Ramos (cell line): Measurements from ENCODE around the gene TCF4.

ENCODE experiments used
- in situ Hi-C: fragments of 300-500 bp; cut with MboI; formaldehyde crosslinking; loops from one replicate; pipeline ENCODE4 v1.14.3; 2022; ENCODE audit warnings: low sequenced_read_pairs; ENCODE audit not compliant: unreplicated experiment

TCF4 gene

DNA sequence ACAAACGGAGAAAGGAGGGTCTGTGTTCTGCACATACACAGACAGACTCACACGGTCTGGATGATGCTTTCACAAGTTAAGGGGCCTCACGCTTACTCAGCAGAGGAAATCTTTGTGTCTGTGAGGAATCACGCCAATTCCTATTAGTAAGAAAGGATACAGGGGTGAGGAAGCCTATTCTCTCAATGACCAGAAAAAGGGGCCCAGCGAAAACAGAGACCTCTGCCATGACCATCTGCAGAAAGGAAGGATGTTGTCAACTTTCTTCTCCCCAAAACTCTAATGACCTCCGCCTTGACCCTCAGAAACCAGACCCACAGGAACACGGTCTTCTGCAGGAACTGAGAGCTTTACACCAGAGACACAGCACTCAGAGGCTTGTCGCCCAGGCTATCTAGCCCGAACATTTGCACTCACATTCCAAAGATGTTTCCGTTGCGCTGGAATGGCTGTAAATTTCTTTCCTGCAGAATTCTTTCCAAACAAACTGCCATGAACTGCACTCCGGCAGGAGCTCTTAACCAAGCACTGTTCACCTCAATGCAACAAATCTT lies 186.3 kb downstream of the TCF4 start:
- in situ Hi-C loops: no loop called here

DNA sequence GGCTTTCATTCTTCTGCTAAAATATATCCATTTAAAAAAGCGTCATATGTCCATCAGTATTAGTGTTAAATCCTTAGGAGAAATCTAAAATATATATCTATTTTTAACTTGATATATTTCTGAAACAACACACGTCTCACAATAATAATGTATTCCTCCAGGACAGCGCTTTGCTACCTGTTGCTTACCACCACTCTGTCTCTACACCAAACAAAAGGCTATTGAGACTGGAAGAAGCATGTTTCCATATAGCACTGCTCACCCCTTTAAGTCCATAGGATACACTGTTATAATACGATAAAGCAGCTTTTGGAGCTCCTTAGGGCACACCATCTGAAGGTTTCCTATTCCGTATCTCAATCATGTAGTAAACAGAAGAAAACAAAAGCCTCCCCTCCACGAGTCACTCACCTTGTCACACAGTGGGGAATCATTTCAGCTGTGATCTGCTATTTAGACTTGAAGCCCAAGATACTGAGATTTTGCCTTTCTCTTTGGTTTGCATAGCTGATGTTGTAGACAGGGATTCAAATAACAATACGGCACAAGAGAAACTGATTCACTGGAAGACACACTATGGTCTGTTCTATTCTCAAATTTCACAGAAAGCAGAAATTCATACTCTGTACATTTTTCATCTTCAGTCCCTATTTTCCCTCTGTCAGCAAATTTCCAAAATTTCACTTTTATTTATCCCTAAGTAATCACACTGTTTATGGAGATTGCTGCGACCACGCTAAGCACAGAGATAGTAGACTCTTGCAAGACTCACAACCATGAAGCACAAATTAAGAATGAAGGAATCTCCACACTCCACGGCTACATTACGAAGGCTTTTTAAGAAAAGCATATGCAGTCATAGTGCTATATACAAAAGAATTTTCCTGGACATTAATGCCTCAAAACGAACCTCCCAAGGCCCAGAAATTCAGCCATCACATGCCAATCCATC lies 187.1 kb downstream of the TCF4 start:
- in situ Hi-C loops: no loop called here

DNA sequence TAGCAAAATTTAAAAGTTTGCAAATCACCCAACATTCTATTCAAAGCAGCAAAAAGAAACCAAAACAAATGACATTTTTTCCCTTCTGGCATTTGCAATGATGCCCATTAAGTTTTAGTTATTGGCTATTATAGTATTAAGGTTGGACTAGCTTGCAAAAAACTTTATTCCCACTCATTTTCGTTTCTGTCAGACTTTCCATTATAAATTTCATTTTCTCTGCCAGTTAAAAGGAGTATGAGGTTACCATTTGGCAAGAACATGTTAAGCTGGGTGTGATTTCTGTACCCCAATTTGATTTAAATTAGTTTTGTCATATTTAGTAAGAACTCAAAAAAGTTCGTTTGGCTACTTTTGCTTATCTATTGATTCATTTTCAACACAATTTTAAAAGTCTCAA lies 187.9 kb downstream of the TCF4 start:
- in situ Hi-C loops: no loop called here

DNA sequence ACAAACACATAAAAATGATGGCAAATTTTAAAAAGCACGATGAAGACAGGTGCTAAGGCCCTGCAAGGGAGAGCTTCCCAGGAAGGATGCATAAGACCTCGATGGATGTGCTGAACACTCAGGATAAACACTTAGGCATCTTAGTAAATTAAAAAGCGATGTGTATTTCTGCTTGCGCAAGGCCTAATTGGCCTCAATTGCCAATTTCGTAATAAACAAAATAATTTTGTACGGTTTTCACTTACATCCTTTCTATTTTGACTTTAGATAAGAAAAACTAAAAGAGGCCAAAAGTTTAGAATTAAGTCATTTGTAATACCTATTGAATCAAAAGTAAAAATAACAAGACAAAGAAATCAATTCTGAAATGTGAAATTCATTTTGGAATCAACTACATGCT lies 189.1 kb downstream of the TCF4 start:
- in situ Hi-C loops: loop anchor here (10.0 kb wide), 1 partner anchor 386 kb away; no protein-coding TSS in a partner anchor

DNA sequence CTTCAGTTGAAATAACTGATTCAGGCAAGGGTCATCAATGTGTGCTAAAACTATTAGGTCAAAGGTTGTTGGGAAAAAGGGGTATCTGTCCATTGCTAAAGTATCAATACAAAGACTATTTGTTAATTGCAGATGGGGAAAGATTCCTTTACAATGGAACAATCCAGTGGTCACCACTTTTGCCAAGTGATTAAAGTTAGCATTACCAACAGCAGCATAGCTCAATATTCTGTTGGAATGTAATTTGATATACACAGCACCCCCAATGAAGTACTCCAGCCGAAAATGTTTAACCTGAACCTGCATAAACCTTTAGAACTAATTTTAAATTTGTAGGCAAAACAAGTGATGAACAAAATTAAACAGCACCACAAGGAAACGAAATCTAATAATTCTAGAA lies 191.0 kb downstream of the TCF4 start:
- in situ Hi-C loops: loop anchor here (10.0 kb wide), 1 partner anchor 388 kb away; no protein-coding TSS in a partner anchor

DNA sequence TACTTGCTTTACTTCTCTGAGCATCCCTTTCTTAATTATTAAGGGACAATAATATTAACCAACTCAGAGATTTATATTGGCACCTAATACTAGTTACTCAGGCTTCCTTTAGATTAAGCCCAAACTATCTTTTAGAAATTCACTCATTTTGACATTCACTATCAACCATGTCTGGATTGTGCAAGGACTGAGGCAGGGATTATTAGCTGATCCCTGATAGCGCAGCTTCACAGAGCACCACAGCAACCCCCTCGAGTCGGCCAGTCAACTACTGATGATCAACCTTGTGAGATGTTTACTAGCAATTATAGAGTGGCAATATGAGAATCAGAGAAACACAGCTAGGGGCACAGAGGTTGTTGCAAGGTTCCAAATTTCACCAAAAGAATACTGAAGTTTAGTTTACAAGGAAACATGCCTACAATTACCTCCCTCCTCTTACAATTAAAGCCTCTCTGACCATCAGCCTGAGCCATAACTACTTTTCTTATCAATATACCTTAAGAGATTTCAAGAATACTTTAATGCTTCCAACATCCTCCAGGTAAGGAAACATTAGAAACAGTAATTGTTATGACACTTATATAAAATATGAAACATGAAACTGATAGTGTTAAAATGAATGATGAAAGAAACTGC lies 191.6 kb downstream of the TCF4 start:
- in situ Hi-C loops: loop anchor here (10.0 kb wide), 1 partner anchor 388 kb away; no protein-coding TSS in a partner anchor

DNA sequence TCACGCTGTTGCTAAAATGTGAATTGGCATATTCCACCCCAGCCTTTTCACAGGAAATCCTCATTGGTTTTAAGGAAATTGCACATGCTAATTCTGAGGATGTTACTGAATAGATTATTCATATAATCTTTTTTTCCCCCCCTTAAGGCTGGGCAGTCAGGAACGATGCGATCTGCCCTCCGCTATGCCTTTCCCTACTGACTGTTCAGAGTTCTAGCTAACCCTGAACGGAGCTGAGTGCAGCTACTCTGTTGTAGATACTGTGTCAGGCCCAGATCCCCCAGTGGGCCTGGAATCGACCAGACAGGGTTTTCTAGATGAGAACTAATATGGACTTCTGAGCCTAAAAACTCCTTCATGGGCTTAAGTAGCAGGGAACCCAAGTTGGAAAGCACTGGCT lies 192.2 kb downstream of the TCF4 start:
- in situ Hi-C loops: loop anchor here (10.0 kb wide), 1 partner anchor 389 kb away; no protein-coding TSS in a partner anchor

DNA sequence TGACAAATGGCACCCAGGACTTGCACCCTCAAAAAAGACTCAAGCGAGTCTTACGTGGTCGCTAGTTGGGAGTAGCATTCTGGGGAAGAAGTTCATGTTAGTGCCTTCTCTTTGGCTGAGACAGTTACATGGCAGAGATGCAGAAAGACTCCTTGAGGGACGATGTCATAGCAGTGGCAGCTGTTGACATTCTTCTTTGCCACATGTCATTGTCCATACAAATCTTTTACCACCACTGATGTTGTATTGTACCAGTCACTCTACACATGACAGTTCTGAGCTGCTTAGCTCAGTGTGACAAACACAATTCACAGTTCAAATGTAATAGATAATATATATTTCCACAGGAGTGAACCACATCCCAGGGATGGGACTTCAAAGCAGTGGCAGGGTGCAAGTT lies 197.1 kb downstream of the TCF4 start:
- in situ Hi-C loops: loop anchor here (10.0 kb wide), 1 partner anchor 394 kb away; no protein-coding TSS in a partner anchor

DNA sequence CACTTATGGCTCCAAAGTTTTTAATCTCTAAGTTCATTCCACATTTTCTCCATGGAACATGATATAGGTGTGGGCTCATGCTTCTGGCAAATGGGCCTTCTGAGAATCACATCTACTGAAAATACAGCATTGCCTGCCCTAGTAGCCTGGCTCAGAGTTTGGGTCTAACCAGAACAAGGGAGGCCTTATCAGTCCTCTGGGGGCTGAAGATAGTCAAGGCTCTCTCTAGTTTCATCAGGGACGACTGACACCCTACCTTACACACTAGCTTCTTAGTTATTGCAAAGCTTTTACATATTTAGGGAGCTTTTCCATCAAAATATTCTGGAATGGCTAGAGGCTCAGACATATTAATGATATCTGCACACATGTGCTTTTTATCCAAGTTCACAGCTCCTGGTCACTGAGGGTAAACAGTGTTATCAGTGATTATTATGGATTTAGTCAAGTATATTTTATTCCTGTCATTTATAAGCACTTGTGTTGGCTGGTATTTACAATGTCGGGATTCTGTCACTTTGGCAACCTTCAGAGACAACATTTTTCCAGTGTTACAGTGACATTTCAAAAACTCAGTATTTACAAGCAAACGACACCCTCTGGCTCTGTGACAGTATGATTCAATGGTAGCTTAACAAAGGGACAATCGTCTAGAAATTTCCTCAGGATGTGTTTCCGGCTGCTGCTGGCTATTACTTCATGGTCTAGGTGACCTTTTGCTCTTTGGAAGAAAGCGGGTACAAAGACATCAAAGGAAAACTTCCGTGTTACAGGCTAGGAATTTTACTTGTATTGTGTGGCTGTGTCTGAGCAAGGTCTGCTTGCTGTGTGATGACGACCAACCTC lies 200.6 kb downstream of the TCF4 start:
- in situ Hi-C loops: no loop called here

DNA sequence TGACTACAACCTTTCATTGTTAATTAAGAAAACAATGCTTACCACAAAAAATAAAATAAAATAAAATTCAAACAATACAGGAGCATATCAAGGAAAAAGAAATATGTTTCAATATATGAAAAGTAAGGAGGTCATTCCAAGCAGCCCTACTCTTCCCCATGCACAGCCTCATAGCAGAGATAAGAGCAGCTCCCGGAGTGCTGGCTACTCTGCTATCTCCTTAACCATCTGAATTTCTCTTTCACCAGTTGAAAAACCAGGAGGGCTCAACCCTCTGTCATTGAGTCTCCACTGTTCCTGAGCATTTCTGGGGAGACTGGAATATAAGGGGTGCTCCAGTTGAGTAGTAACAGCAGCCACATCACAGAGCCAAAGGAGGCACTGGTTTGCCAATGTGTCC lies 201.4 kb downstream of the TCF4 start:
- in situ Hi-C loops: no loop called here

DNA sequence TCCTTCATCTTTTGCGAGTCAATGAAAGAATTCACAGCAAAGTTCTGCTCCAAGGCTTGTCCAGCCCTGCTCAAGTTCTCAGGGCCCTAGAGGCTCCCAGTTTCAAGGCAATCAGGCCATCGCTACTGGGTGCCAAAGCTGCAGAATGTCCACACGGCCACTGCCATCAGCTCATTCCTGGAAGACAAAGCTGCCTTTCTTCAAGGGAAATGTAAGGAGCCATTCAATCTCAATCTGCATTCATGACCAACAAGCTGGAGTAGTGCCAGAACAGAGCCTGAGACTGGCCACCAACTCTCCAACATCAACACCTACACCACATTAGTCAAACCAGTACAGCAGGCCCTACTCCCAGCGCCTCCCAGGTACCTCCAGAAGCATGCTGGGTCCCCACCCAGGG lies 202.2 kb downstream of the TCF4 start:
- in situ Hi-C loops: no loop called here

DNA sequence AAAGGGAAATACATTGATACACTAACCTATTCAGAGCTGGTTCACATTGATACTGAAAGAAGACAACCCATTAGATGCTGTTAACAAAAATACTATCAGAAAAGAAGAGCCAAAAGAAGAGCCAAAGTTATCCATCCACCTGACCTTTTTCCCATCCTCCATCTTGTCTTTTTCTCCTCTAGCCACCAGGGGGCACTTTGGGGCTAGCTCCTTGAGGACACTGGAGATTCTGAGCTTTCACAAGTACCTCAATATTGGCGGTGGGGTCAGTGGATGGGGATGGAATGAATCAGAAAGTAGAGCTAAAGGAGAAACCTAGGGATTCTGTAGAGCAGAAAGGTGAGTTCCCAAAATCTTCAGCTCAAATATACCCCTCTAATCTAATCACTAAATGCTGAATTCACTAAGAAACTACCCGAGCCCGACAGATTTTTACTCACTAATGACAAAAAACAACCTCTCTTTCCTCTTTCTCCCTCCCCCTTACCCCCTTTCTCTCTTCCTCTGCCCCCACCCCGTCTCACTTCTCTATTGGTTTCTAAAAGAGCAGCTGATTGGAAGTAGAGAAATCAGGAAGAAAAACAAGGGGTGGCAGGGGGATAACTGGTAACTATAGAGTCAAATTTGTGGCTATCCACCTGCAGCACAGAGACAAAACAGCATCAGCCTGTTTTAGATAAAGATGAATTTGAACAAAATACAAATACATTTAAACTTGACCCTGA lies 203.3 kb downstream of the TCF4 start:
- in situ Hi-C loops: no loop called here

DNA sequence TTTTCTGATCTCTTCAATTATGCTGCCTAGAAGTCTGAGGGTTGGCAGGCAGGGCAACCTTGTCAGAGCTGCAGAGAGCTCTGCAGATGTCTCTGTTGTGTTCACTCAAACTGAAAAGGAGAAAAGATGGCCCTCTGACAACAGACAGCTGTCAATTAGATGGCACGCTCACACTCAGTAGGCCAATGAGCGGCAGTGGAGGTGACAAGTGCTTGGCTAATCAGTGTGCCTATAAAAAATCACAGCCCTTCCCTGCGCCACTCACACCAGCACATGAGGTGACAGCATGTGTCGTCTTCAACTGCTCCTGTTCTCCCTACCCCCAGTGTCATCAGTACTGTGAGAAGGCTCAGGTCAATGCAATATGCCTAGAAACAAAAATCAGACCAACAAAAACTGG lies 203.9 kb downstream of the TCF4 start:
- in situ Hi-C loops: no loop called here

DNA sequence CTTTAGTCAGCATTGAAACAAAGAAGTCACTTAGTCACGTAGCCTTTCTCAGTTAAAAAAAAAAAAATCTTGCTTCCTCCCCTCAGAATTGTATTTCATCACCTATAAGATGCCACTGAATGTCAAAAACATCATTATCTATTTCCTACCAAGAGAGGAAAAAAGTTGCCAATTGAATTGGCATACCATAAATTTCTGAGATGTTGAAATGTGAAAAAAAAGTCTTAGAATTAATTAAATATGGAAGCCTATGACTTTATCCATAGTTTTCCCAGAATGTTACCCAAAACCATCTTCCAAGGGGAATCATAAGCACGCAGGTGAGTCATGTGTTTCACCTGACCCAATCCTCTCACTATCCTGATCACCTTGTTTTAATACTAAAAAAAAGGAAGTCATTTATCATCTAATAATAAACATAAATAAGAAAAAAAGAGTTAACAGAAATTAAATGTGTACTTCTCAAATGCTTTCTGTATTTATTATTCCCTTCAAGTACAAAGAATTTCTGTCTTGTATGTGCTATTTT lies 205.7 kb downstream of the TCF4 start:
- in situ Hi-C loops: no loop called here

DNA sequence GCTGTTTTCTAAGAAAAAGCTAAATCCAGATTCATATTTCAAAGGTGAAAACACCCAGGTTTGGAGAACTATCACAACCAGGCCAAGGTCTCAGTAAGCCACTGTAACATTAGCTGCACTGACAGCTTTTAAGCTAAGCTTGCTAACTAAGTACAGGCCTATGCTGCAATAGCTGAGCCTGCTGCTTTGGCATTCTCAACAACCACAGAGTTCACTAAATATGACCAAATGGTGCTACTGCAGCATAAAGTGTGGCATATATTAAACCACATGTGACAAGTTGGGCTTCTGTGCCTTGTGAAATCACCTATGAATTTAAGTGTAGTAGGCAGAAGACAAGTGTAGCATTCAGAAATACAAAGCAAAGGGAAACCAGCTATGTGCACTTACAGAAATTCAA lies 206.7 kb downstream of the TCF4 start:
- in situ Hi-C loops: no loop called here

DNA sequence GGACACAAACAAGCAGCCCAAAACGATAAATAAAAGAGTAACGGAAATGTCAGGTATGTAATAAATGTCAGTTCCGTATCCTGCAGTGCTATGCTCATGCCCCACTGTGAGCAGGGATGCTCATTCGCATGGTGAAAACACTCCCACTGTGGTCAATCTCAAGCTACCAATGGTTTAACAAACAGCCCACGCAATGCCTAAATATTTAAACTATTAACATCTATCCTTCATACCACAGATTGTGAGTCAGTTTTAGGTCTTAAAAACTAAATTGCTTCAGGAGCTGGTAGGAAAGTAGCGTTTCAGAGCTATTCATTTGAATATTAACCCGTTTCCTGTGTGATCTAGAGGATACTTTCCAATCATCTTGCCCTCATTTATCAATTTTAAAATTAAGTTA lies 207.4 kb downstream of the TCF4 start:
- in situ Hi-C loops: no loop called here

DNA sequence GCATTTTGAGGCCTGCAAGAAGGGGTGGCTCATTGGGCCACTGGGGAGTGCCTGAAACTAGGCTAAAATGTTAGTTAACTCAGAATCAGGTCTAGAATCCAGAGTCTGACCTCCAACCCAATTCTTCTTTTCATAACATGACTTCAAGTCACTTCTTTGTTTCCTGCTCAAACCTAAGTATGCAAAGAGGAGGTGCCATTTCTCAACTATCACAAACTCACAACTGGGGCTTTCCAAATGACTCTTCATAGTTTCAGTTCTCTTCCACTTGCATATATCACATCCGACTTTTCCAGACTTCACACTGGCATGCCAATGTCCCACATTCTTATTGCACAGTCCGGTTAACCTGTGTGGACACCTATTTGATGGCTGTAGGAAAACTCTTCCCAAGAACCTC lies 211.6 kb downstream of the TCF4 start:
- in situ Hi-C loops: no loop called here

DNA sequence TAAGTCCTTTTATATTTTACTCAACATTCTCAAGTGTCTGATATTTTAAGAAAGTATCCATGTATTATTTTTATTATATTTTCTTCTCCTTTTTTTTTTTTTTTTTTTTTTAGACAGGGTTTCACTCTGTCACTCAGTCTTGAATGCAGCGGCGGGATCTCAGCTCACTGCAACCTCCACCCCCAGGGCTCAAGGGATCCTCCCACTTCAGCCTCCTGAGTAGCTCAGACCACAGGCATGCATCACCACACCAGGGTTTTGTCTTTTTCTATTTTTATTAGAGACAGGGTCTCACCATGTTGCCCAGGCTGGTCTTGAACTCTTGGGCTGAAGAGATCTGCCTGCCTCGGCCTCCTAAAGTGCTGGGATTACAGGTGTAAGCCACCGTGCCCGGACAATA lies 212.1 kb downstream of the TCF4 start:
- in situ Hi-C loops: no loop called here

DNA sequence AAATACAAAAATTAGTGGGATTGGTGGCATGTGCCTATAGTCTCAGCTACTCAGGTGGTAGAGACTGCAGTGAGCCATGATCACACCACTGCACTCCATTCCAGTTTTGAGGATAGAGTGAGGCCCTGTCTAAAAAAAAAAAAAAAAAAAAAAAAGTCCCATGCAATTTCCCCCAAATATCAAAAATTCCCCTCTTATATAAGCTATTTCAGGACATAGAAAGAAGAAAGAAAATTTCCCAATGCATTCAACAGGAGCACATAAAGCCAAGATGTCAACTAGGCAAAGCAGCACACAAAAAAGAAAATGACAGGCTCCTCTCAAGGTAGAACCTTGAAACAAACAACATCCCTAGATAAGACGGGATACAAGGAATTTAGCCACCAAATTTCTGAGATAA lies 213.3 kb downstream of the TCF4 start:
- in situ Hi-C loops: no loop called here
